Measurements from ENCODE around the gene CBX6. TPM values are rescaled to one million over a fixed set of nuclear protein-coding genes. Genes with fewer than 3 reads are reported as not detected.

CBX6 gene
- total RNA-seq, 1 experiment from 2014 or later, result 31.4 TPM

DNA sequence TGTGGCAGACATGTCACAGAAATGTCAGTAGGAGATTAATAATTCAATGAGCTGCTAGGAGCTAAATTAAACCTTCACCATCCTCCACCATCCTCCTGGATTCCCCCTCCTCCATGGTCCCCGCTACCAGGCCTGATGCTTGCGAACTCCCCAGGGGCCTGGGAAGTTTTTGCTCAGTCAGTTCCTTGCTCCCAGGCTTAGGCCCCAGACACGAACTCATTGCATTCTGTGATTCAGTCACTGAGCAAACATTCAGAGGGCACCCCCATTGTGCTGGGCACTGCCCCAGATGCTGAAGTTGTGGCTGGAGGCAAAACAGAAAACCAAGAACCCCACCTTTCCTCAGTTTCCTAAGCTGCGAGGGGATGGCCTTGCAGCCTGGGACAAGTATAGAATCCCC is 42.5 kb downstream of the CBX6 start:
- Histone ChIP-seq H3K9ac (ENCODE audit: extremely low read depth, insufficient read length, low read length) (no peak overlapping the region), H3K27ac (ENCODE audit: insufficient read length, low read depth, low read length) (no peak overlapping the region), H4K8ac (replicated peaks; ENCODE audit: insufficient read length, low read depth, low read length) (no peak overlapping the region), H3K79me1 (ENCODE audit: insufficient read depth, low read depth, low read length, poor library complexity, severe bottlenecking) (no peaks in the 10 kb centered on the region), H3K18ac (ENCODE audit: insufficient read length, low read depth, low read length) (no peak overlapping the region), H2BK120ac (ENCODE audit: low read depth, low read length, poor library complexity, severe bottlenecking) (no peak overlapping the region), H2AK5ac (ENCODE audit: insufficient read length, low read length) (no peak overlapping the region), H3K27me3 (ENCODE audit: insufficient read depth, low read length) (no peaks in the 10 kb centered on the region), H4K20me1 (ENCODE audit: control insufficient read depth, insufficient read depth, insufficient read length) (no peaks in the 10 kb centered on the region), H3K9me3 (ENCODE audit: control insufficient read depth, low read depth, low read length) (no peaks in the 10 kb centered on the region), H2BK5ac (ENCODE audit: insufficient read length, low read length) (no peak overlapping the region), H2BK12ac (ENCODE audit: insufficient read length, low read depth, low read length) (no peak overlapping the region), H3K4me1 (ENCODE audit: insufficient read depth, low read length) (no peaks in the 10 kb centered on the region), H4K91ac (ENCODE audit: insufficient read length, low read depth, low read length) (no peak overlapping the region), H4K5ac (ENCODE audit: insufficient read length, low read depth, low read length) (no peak overlapping the region), H3K14ac (ENCODE audit: insufficient read depth, low read length) (no peak overlapping the region; the same call in 1 of the 2 replicates), H3K23me2 (ENCODE audit: insufficient read length, low read depth, low read length, poor library complexity, severe bottlenecking) (no peaks in the 10 kb centered on the region), H3T11ph (ENCODE audit: low read length) (no peak overlapping the region), H3K23ac (ENCODE audit: insufficient read length, low read depth, low read length) (no peak overlapping the region), H3K4ac (ENCODE audit: low read depth, low read length) (no peak overlapping the region), H3K56ac (ENCODE audit: insufficient read length, low read depth, low read length) (no peak overlapping the region), H2BK20ac (ENCODE audit: low read depth, low read length, poor library complexity, severe bottlenecking) (no peak overlapping the region), H3K4me2 (ENCODE audit: insufficient read depth, insufficient read length, low read length) (no peak overlapping the region), H2AFZ (ENCODE audit: low read length) (no peak overlapping the region), H3K79me2 (ENCODE audit: insufficient read depth, low read length) (no peaks in the 10 kb centered on the region), H2BK15ac (ENCODE audit: low read depth, low read length) (no peak overlapping the region)
- no peak for DNase-seq
- peaks cover 22 to 27% of the 10 kb centered on the region in 2 experiments for H3K4me1 Mint-ChIP-seq
- peaks cover 3% of the 10 kb centered on the region; the same call in 1 of the 2 replicates for H3K27me3 Mint-ChIP-seq (ENCODE audit: low read depth)
- H3K36me3 Mint-ChIP-seq (ENCODE audit: insufficient read depth in 1 of 3, low read depth in 3 of 3), result no peaks in the 10 kb centered on the region
- WGBS (ENCODE audit: extremely low coverage, insufficient read length, low lambda C conversion rate), result no CpG with 5 or more reads among the region's 4 CpGs
- TF ChIP-seq CTCF (conservative IDR thresholded peaks at IDR 0.05), result no peak
- peak overlapping the region in 1 of 3 experiments; percentile 59; a peak in 1 of 7 replicates for H3K27ac Mint-ChIP-seq
- H3K9me3 Mint-ChIP-seq, result no peaks in the 10 kb centered on the region
- no peak overlapping the region for H3K4me3 Mint-ChIP-seq
